H1 (cell line): ENCODE data around the gene ASTN2. TPM values are rescaled to one million over a fixed set of nuclear protein-coding genes. Genes with fewer than 3 reads are reported as not detected.

ENCODE experiments used
- CTCF ChIA-PET: fragments of 300-600 bp; sonication (Branson Sonifier 250); formaldehyde crosslinking; loops from one replicate; lab custom pipeline; 2021; ENCODE audit not compliant: partially characterized antibody; lab: Charles Lee
- POLR2A ChIA-PET: fragments of 300-600 bp; sonication (Branson Sonifier 250); formaldehyde crosslinking; loops from one replicate; lab custom pipeline; 2021; ENCODE audit warnings: inconsistent platforms; ENCODE audit not compliant: partially characterized antibody; lab: Charles Lee
- DNase-seq, 2 experiments: peaks; one replicate each; pipeline versions ENCODE4 v3.0.0 to v3.0.0-alpha.2; 2010 to 2022; ENCODE audit warnings: low spot score in 2 of 2, low read depth in 1 of 2, mixed read lengths in 1 of 2
- FAIRE-seq: peaks from 2 replicates; lab custom pipeline; 2011; peaks lifted over from hg19 to GRCh38; lab: Jason Lieb, UNC
- H2AFZ ChIP-seq: 2 replicates; pipeline ENCODE4 v1.8.1; 2012; ENCODE audit warnings: low read length, inconsistent platforms
- H2AK5ac ChIP-seq: 2 replicates; pipeline ENCODE4 v1.6.1; 2013; ENCODE audit warnings: low read depth, low read length
- H2BK120ac ChIP-seq: replicated peaks from 2 replicates; pipeline ENCODE3; 2013; ENCODE audit warnings: low read depth, low read length, inconsistent platforms
- H2BK12ac ChIP-seq: 2 replicates; pipeline ENCODE4 v1.6.1; 2013; ENCODE audit warnings: low read depth, low read length
- H2BK15ac ChIP-seq: 2 replicates; pipeline ENCODE4 v1.6.1; 2013; ENCODE audit warnings: low read length
- H2BK20ac ChIP-seq: 2 replicates; pipeline ENCODE4 v1.6.1; 2013; ENCODE audit warnings: low read length
- H2BK5ac ChIP-seq: 2 replicates; pipeline ENCODE4 v1.6.1; 2013; ENCODE audit warnings: low read depth, low read length
- H3K14ac ChIP-seq: 2 replicates; pipeline ENCODE4 v1.6.1; 2013; ENCODE audit warnings: inconsistent platforms; ENCODE audit not compliant: insufficient read length
- H3K18ac ChIP-seq: 2 replicates; pipeline ENCODE4 v1.6.1; 2013; ENCODE audit warnings: low read length; ENCODE audit errors: extremely low read depth
- H3K23ac ChIP-seq: 2 replicates; pipeline ENCODE4 v1.6.1; 2013; ENCODE audit warnings: inconsistent platforms; ENCODE audit not compliant: insufficient read length
- H3K23me2 ChIP-seq: 2 replicates; pipeline ENCODE4 v1.6.1; 2013; ENCODE audit warnings: low read depth, low read length
- H3K27ac ChIP-seq: 2 replicates; pipeline ENCODE4 v1.6.1; 2011; ENCODE audit warnings: low read depth, low read length, inconsistent platforms
- H3K27me3 ChIP-seq, 4 experiments: replicated peaks in 1 of 4; 1 replicate in 1 of 4; 2 replicates in 3 of 4; pipeline versions ENCODE4 v1.6.1 to v1.8.1; 2011 to 2013; ENCODE audit warnings: low read length in 3 of 4, mild to moderate bottlenecking in 3 of 4, inconsistent platforms in 2 of 4, mixed read lengths in 2 of 4, moderate library complexity in 1 of 4; ENCODE audit not compliant: control insufficient read depth in 3 of 4, insufficient read depth in 3 of 4; ENCODE audit errors: extremely low read depth in 1 of 4
- H3K36me3 ChIP-seq, 4 experiments: 2 replicates each; pipeline versions ENCODE4 v1.6.1 to v1.8.1; 2011 to 2013; ENCODE audit warnings: mild to moderate bottlenecking in 4 of 4, low read length in 3 of 4, moderate library complexity in 2 of 4, control low read depth in 1 of 4, inconsistent platforms in 1 of 4; ENCODE audit not compliant: insufficient read depth in 4 of 4, control insufficient read depth in 2 of 4
- H3K4ac ChIP-seq: replicated peaks from 2 replicates; pipeline ENCODE3; 2013; ENCODE audit warnings: low read length, low read depth, mixed read lengths, inconsistent platforms; ENCODE audit not compliant: insufficient read length
- H3K4me1 ChIP-seq, 4 experiments: replicated peaks in 1 of 4; 1 replicate in 1 of 4; 2 replicates in 3 of 4; pipeline versions ENCODE4 v1.6.1 to v1.8.1; 2011 to 2013; ENCODE audit warnings: low read length in 3 of 4, inconsistent platforms in 2 of 4, mixed read lengths in 1 of 4; ENCODE audit not compliant: insufficient read depth in 4 of 4, control insufficient read depth in 3 of 4
- H3K4me2 ChIP-seq, 2 experiments: 2 replicates each; pipeline versions ENCODE4 v1.6.1 to v1.8.1; 2011 to 2013; ENCODE audit warnings: low read depth in 2 of 2, low read length in 2 of 2, control low read depth in 1 of 2, inconsistent platforms in 1 of 2, mild to moderate bottlenecking in 1 of 2; ENCODE audit not compliant: insufficient read depth in 1 of 2
- H3K4me3 ChIP-seq, 4 experiments: fragments of 200-600, 300-600 bp in 1 of 4; sonication (generic), shearing (Covaris generic), sonication (Bioruptor Twin) in 1 of 4; 2 replicates each; pipeline versions ENCODE4 v1.5.1 to v1.8.1; 2011 to 2016; ENCODE audit warnings: low read length in 4 of 4, low read depth in 3 of 4, control low read depth in 2 of 4, inconsistent platforms in 2 of 4, mild to moderate bottlenecking in 2 of 4, mixed read lengths in 1 of 4, moderate library complexity in 1 of 4; ENCODE audit not compliant: insufficient read depth in 2 of 4; ENCODE audit errors: extremely low read depth in 1 of 4
- H3K56ac ChIP-seq: replicated peaks from 2 replicates; pipeline ENCODE3; 2013; ENCODE audit warnings: low read depth, mild to moderate bottlenecking, mixed read lengths, low read length, inconsistent platforms; ENCODE audit not compliant: insufficient read length
- H3K79me1 ChIP-seq: 2 replicates; pipeline ENCODE4 v1.6.1; 2013; ENCODE audit warnings: low read depth, low read length, control low read depth
- H3K79me2 ChIP-seq, 2 experiments: 2 replicates each; pipeline versions ENCODE4 v1.6.1 to v1.8.1; 2012 to 2013; ENCODE audit warnings: low read length in 2 of 2, mild to moderate bottlenecking in 2 of 2, inconsistent platforms in 1 of 2; ENCODE audit not compliant: insufficient read depth in 2 of 2, control insufficient read depth in 1 of 2
- H3K9ac ChIP-seq, 4 experiments: replicated peaks in 1 of 4; 1 replicate in 1 of 4; 2 replicates in 3 of 4; pipeline versions ENCODE4 v1.6.1 to v1.8.1; 2011 to 2013; ENCODE audit warnings: low read depth in 3 of 4, low read length in 3 of 4, control low read depth in 2 of 4, mild to moderate bottlenecking in 2 of 4, moderate library complexity in 2 of 4, inconsistent platforms in 1 of 4; ENCODE audit errors: extremely low read depth in 1 of 4
- H3K9me3 ChIP-seq, 2 experiments: 2 replicates each; pipeline versions ENCODE4 v1.6.1 to v1.8.1; 2012 to 2013; ENCODE audit warnings: mild to moderate bottlenecking in 2 of 2, moderate library complexity in 2 of 2, control low read depth in 1 of 2, inconsistent platforms in 1 of 2, low read depth in 1 of 2, low read length in 1 of 2, mixed read lengths in 1 of 2; ENCODE audit not compliant: insufficient read depth in 2 of 2
- H4K20me1 ChIP-seq, 2 experiments: replicated peaks in 1 of 2; 2 replicates each; pipeline versions ENCODE3 to v1.8.1; 2011 to 2013; ENCODE audit warnings: inconsistent platforms in 2 of 2, low read length in 2 of 2, mild to moderate bottlenecking in 1 of 2; ENCODE audit not compliant: insufficient read depth in 2 of 2, control insufficient read depth in 1 of 2
- H4K5ac ChIP-seq: 2 replicates; pipeline ENCODE4 v1.6.1; 2013; ENCODE audit warnings: low read length, low read depth, mixed read lengths, inconsistent platforms; ENCODE audit not compliant: insufficient read length
- H4K8ac ChIP-seq: 2 replicates; pipeline ENCODE4 v1.8.0; 2013; ENCODE audit warnings: mild to moderate bottlenecking, moderate library complexity, low read length, inconsistent platforms; ENCODE audit not compliant: insufficient read depth; ENCODE audit errors: extremely low read depth
- H4K91ac ChIP-seq: replicated peaks from 2 replicates; pipeline ENCODE3; 2013; ENCODE audit warnings: low read length, mixed read lengths, inconsistent platforms; ENCODE audit not compliant: insufficient read length
- ASH2L ChIP-seq: fragments of 200-600, 300-600 bp; sonication (generic); IDR thresholded peaks from one replicate; pipeline ENCODE4 v1.7.1; 2017; ENCODE audit warnings: low read length
- CREB1 ChIP-seq: IDR thresholded peaks from 2 replicates; pipeline ENCODE4 v1.6.1; 2012; ENCODE audit warnings: inconsistent platforms
- EP300 ChIP-seq, 2 experiments: IDR thresholded peaks; 1 replicate in 1 of 2; 2 replicates in 1 of 2; pipeline ENCODE4 v1.6.1; 2011 to 2012; ENCODE audit warnings: low read depth in 2 of 2, low read length in 2 of 2, mild to moderate bottlenecking in 2 of 2, borderline replicate concordance in 1 of 2, inconsistent platforms in 1 of 2, moderate library complexity in 1 of 2
- GABPA ChIP-seq: IDR thresholded peaks from 2 replicates; pipeline ENCODE4 v1.6.1; 2011; ENCODE audit warnings: mild to moderate bottlenecking, low read length, moderate library complexity, borderline replicate concordance; ENCODE audit not compliant: insufficient read depth
- KDM4A ChIP-seq: IDR thresholded peaks from one replicate; pipeline ENCODE4 v1.7.1; 2012; ENCODE audit warnings: low read depth, mild to moderate bottlenecking, moderate library complexity, low read length, inconsistent platforms; ENCODE audit not compliant: severe bottlenecking
- NANOG ChIP-seq: IDR thresholded peaks from 2 replicates; pipeline ENCODE4 v1.6.1; 2011; ENCODE audit warnings: low read length, low read depth, mild to moderate bottlenecking, inconsistent platforms; ENCODE audit not compliant: insufficient read depth, poor library complexity, severe bottlenecking
- POLR2AphosphoS5 ChIP-seq: IDR thresholded peaks from 2 replicates; pipeline ENCODE4 v1.6.1; 2011; ENCODE audit warnings: low read depth, low read length
- SP1 ChIP-seq: IDR thresholded peaks from 2 replicates; pipeline ENCODE4 v1.6.1; 2011; ENCODE audit warnings: low read depth, low read length
- SRF ChIP-seq: IDR thresholded peaks from 2 replicates; pipeline ENCODE4 v1.6.1; 2011; ENCODE audit warnings: mild to moderate bottlenecking, low read depth, low read length, moderate library complexity
- TBP ChIP-seq: IDR thresholded peaks from 2 replicates; pipeline ENCODE4 v1.6.1; 2011; ENCODE audit warnings: low read depth, low read length, improper control_type of control experiment
- USF2 ChIP-seq: IDR thresholded peaks from 2 replicates; pipeline ENCODE4 v1.6.1; 2011; ENCODE audit warnings: low read length, improper control_type of control experiment
- WGBS, 2 experiments: shearing (Covaris generic) in 1 of 2; methylation state at CpG; one replicate each; pipeline versions ENCODE4 v1.1.6 to v1.1.7; 2013 to 2015; ENCODE audit warnings: low lambda C conversion rate in 2 of 2, mixed read lengths in 2 of 2, inconsistent platforms in 1 of 2, low coverage in 1 of 2, missing lambda C conversion rate in 1 of 2; ENCODE audit not compliant: insufficient replicate concordance in 2 of 2, insufficient coverage in 1 of 2, insufficient read length in 1 of 2; ENCODE audit errors: extremely low coverage in 1 of 2, missing lambda C conversion rate in 1 of 2; 5-methylcytosine and 5-hydroxymethylcytosine counted together
- polyA plus RNA-seq, 7 experiments: library from polyadenylated mRNA; depleted of rRNA in 3 of 7; stranded (reverse) in 5 of 7; unstranded in 2 of 7; fragments of >200 nt in 5 of 7; fragments of 200-250 nt in 2 of 7; gene quantifications; 1 replicate in 5 of 7; 2 replicates in 1 of 7; 4 replicates in 1 of 7; pipeline versions ENCODE4 v1.2.1 to v1.2.3, GENCODE V29; 2011 to 2013; ENCODE audit warnings: missing spikeins in 2 of 7, mixed read lengths in 2 of 7
- total RNA-seq: library from RNA; stranded (reverse); fragmentation: NEBNext Ultra II Directional; extraction: Animal tissue kit (Norgen Biotek cat#: 25700); gene quantifications from 2 replicates; pipeline ENCODE4 v1.2.1, GENCODE V29; 2021

The ASTN2 gene
- total and polyA plus RNA-seq, 2 of the 8 experiments (the other 6 are each of a cell fraction or from before 2014, with no cell fraction given) = 8.2 to 13.7 TPM

- Histone ChIP-seq H2AK5ac (no peak overlapping the region), H2BK20ac (no peak overlapping the region), H3K4me3 (no peak overlapping the region), H2BK12ac (no peak overlapping the region), H3K27ac (no peak overlapping the region), H4K91ac (no peak overlapping the region), H3K23ac (no peak overlapping the region), H3K79me2 (no peaks in the 10 kb centered on the region), H3K18ac (no peak overlapping the region), H3K9ac (no peak overlapping the region), H2AFZ (no peak overlapping the region), H3K79me1 (no peaks in the 10 kb centered on the region), H4K20me1 (no peaks in the 10 kb centered on the region), H3K4me1 (peaks cover 0 to 11% (median 1%) of the 10 kb centered on the region in 4 experiments; a peak in 3 of 7 replicates), H2BK5ac (no peak overlapping the region), H3K27me3 (no peaks in the 10 kb centered on the region), H3K4ac (no peak overlapping the region), H4K5ac (no peak overlapping the region), H3K36me3 (no peaks in the 10 kb centered on the region), H3K56ac (no peak overlapping the region), H2BK120ac (no peak overlapping the region), H3K9me3 (no peaks in the 10 kb centered on the region), H3K23me2 (no peaks in the 10 kb centered on the region), H3K4me2 (no peak overlapping the region), H2BK15ac (no peak overlapping the region; the same call in 1 of the 2 replicates), H4K8ac (no peak overlapping the region), H3K14ac (no peak overlapping the region)
- WGBS, 2 experiments = 79% methylated on average over 4 of the region's 4 CpGs; no CpG with 5 or more reads in 1 of the 2 experiments
- no peak for DNase-seq
- ChIA-PET POLR2A (interaction anchor here (1.1 kb wide), 1 partner anchor 9 kb away, joined by 6 read pairs; no protein-coding TSS in a partner anchor), CTCF (interaction anchor here (0.8 to 1.3 kb wide), 5 partner anchors 38 to 271 kb away, joined by 3 to 5 read pairs (median 3); no protein-coding TSS in a partner anchor)
- FAIRE-seq = no peak
- TF ChIP-seq TBP (no peak), SP1 (no peak), SRF (no peak), EP300 (IDR thresholded peaks at IDR 0.05; ENCODE audit: borderline replicate concordance in 1 of 2, low read depth in 2 of 2, low read length in 2 of 2) (no peak), POLR2AphosphoS5 (no peak), USF2 (no peak), ASH2L (no peak), GABPA (no peak), CREB1 (no peak), NANOG (no peak), KDM4A (no peak)
Observed at GRCh38 chr9:117344892-117345660, 69.8 kb downstream of the ASTN2 start.
